ENCODE data around the gene BOLA1. TPM values are rescaled to one million over a fixed set of nuclear protein-coding genes. Genes with fewer than 3 reads are reported as not detected.

Gene BOLA1
- total RNA-seq, 1 experiment from 2014 or later = 17.4 TPM

DNA sequence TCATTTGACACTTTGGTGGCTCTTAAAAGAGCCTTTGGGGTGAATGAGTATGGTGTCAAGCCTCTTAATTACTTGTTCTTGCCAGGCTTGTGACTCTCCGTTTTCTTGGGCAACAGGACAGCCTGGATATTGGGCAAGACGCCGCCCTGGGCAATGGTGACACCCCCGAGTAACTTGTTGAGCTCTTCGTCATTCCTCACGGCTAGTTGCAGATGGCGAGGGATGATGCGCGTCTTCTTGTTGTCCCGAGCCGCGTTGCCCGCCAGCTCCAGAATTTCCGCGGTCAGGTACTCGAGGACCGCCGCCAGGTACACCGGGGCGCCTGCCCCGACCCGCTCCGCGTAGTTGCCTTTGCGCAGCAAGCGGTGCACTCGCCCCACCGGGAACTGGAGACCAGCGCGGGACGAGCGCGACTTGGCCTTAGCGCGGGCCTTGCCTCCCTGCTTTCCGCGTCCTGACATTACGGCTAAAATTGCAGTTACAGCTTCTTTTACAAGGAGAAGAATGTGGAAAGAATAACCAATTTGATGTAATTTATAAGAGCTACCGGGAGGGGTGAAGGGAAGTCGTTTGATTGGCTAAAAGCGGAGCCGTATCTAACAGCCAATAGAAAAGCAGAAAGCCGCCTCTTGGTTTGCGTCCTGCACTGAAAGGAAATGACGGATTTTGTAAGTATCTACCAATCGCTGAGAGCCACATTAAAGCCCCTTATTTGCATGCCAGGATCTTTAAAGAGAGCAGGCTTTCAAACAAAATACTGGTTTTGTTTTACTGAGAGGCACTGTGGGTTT, 11.7 kb upstream of the BOLA1 start:
- intact Hi-C loops (cut with micrococcal nuclease) = loop anchor here (1.0 to 2.0 kb wide), 6 partner anchors 39 to 299 kb away; partner anchors contain the start of gene SF3B4
- no peak overlapping the region for H3K4me3 Mint-ChIP-seq (ENCODE audit: unreplicated experiment)

GRCh38 chr1:149888247-149888998, 10.9 kb upstream of the BOLA1 start:
- peak; percentile 95 for DNase-seq (ENCODE audit: unreplicated experiment)
- ChIA-PET CTCF (interaction anchor here (0.6 to 1.7 kb wide), 26 partner anchors 11 to 318 kb away, joined by 3 to 8 read pairs (median 3); partner anchors contain the start of genes OTUD7B and VPS45), POLR2A (interaction anchor here (0.6 to 11.7 kb wide), 53 partner anchors 9 to 1334 kb away, joined by 3 to 632 read pairs (median 9); partner anchors contain the start of genes ANP32E, BOLA1, MCL1 and MTMR11)
- intact Hi-C loops (cut with micrococcal nuclease) = loop anchor here (1.0 to 2.0 kb wide), 4 partner anchors 38 to 298 kb away; partner anchors contain the start of gene SF3B4
- H3K4me1 Mint-ChIP-seq (ENCODE audit: insufficient read depth, unreplicated experiment) = no peaks in the 10 kb centered on the region
- H3K27me3 Mint-ChIP-seq (ENCODE audit: insufficient read depth, unreplicated experiment) = no peaks in the 10 kb centered on the region
- no TSS peak for BruUV-seq (replicated peaks)
- H3K27ac Mint-ChIP-seq (ENCODE audit: low read depth, unreplicated experiment) = no peak overlapping the region
- H3K4me3 Mint-ChIP-seq (ENCODE audit: unreplicated experiment) = no peak overlapping the region
- TF ChIP-seq CTCF (IDR thresholded peaks at IDR 0.05; ENCODE audit: unreplicated experiment) = peak; percentile 86
- H3K36me3 Mint-ChIP-seq (ENCODE audit: insufficient read depth, unreplicated experiment) = no peaks in the 10 kb centered on the region
- H3K9me3 Mint-ChIP-seq (ENCODE audit: unreplicated experiment) = no peaks in the 10 kb centered on the region

More for the DNA sequence above, 11.7 kb upstream of the BOLA1 start:
- Mint-ChIP-seq H3K27me3 (ENCODE audit: insufficient read depth, unreplicated experiment) (no peaks in the 10 kb centered on the region), H3K4me1 (ENCODE audit: insufficient read depth, unreplicated experiment) (no peaks in the 10 kb centered on the region), H3K27ac (ENCODE audit: low read depth, unreplicated experiment) (no peak overlapping the region), H3K9me3 (ENCODE audit: unreplicated experiment) (no peaks in the 10 kb centered on the region), H3K36me3 (ENCODE audit: insufficient read depth, unreplicated experiment) (no peaks in the 10 kb centered on the region)
- DNase-seq (ENCODE audit: unreplicated experiment) = peak; percentile 99
- TSS peak; percentile 3 for BruUV-seq (replicated peaks)
- ChIA-PET POLR2A (interaction anchor here (0.6 to 11.7 kb wide), 64 partner anchors 9 to 1119 kb away, joined by 3 to 632 read pairs (median 8); partner anchors contain the start of genes ANP32E, BOLA1, MCL1 and MINDY1), CTCF (interaction anchor here (0.5 to 1.7 kb wide), 15 partner anchors 17 to 756 kb away, joined by 3 to 8 read pairs (median 3); partner anchors contain the start of gene VPS45)
- TF ChIP-seq CTCF (IDR thresholded peaks at IDR 0.05; ENCODE audit: unreplicated experiment) = peak; percentile 18

- TF ChIP-seq CTCF (IDR thresholded peaks at IDR 0.05; ENCODE audit: unreplicated experiment) = no peak
- H3K4me3 Mint-ChIP-seq (ENCODE audit: unreplicated experiment) = no peak overlapping the region
- no peak overlapping the region for H3K27ac Mint-ChIP-seq (ENCODE audit: low read depth, unreplicated experiment)
- ChIA-PET CTCF (interaction anchor here (0.6 to 1.7 kb wide), 18 partner anchors 12 to 318 kb away, joined by 3 to 8 read pairs (median 3); partner anchors contain the start of gene OTUD7B), POLR2A (interaction anchor here (0.6 to 11.7 kb wide), 22 partner anchors 9 to 1334 kb away, joined by 3 to 632 read pairs (median 24); partner anchors contain the start of genes BOLA1, MTMR11, OTUD7B and SF3B4)
- no peaks in the 10 kb centered on the region for H3K36me3 Mint-ChIP-seq (ENCODE audit: insufficient read depth, unreplicated experiment)
- peak; percentile 67 for DNase-seq (ENCODE audit: unreplicated experiment)
- no TSS peak for BruUV-seq (replicated peaks)
- H3K27me3 Mint-ChIP-seq (ENCODE audit: insufficient read depth, unreplicated experiment) = no peaks in the 10 kb centered on the region
- no peaks in the 10 kb centered on the region for H3K4me1 Mint-ChIP-seq (ENCODE audit: insufficient read depth, unreplicated experiment)
- no peaks in the 10 kb centered on the region for H3K9me3 Mint-ChIP-seq (ENCODE audit: unreplicated experiment)
- intact Hi-C loops (cut with micrococcal nuclease) = loop anchor here (1.0 to 2.0 kb wide), 4 partner anchors 38 to 298 kb away; partner anchors contain the start of gene SF3B4
Observed at GRCh38 chr1:149888999-149889289, 10.4 kb upstream of the BOLA1 start.

Measured in MCF 10A (cell line).